Hepatocyte (in vitro differentiated cells): ENCODE data around the gene STARD5.

Experiments
- CTCF ChIP-seq: fragments of 200-600 bp; sonication (generic); IDR thresholded peaks from 2 replicates; pipeline ENCODE4 v1.5.1; 2016; ENCODE audit warnings: antibody characterized with exemption, mild to moderate bottlenecking; ENCODE audit not compliant: poor library complexity
- EZH2 ChIP-seq: fragments of 200-600 bp; sonication (generic); IDR thresholded peaks from 2 replicates; pipeline ENCODE4 v1.6.1; 2016; ENCODE audit warnings: antibody characterized with exemption, mild to moderate bottlenecking, borderline replicate concordance
- EZH2phosphoT487 ChIP-seq: fragments of 200-600 bp; sonication (generic); IDR thresholded peaks from one replicate; pipeline ENCODE4 v1.6.1; 2018; ENCODE audit warnings: antibody characterized with exemption, mild to moderate bottlenecking, low read depth, moderate library complexity; ENCODE audit not compliant: unreplicated experiment, severe bottlenecking

DNA sequence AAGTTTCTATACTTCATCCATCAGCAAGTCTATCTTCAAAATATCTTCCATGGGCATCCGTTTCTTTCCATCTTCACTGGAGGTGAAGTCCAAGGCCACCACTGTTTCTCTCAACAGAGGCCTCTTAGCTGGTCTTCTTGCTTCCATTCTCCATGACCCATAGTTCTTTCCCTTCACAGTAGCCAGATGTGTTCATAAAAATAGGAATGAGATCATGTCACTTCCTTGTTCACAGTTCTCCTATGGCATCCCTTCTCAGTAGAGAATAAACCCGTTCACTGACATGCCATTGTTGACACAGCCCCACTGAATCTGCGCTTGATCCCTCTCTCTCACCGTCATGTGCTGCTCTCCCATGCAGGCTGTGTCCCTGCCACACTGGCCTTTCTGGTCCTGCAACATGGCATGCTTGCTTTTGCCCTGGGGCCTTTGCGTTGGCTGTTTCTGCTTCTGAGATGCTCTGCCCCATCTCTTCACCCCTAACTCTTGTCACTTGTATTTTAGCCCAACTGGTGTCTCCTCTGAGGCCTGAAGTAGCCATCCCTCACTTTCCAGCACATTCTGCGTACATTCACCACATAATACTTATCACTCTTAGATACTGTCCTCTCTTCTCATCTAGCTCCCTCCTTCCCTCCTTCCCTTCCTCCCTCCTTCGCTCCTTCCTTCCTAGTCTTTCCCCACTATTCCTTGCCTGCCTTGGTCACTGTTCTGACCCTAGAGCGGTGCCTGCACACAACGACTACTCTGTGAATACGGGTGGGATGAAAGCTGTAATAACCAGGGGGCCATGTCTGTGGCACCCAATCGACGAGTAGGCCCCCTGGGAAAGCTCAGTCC lies 42.0 kb downstream of the STARD5 start:
- TF ChIP-seq CTCF (no peak), EZH2 (no peak), EZH2phosphoT487 (no peak)
